Measurements from ENCODE around the gene FBLN1.
"Not testable (repeated sequence)": the region's sequence is repeated elsewhere in the genome, so short reads cannot be mapped to it uniquely, and the experiment has no call there.

FBLN1 gene

DNA sequence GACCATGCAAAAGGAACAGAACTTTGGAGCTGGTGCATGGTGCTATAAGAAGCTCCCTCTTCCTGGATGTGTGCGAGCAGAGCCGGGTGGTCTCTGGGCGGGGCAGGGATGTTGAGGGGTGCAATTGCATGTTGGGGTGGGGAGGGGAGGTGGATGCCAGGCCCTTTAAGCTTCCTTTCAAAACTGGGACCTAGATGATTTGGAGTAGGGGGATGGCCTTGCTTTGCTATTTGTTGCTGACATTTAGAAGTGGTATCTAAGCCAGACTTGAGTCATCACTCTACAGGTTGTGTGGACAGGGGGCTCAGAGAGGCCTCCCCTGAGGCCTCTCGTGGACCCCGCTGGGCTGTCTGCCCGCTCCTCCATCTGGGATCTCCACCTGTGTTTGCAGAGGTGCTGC lies 24.8 kb downstream of the FBLN1 start:
- DNase-seq (ENCODE audit: low read depth in 2 of 2) = no peak

DNA sequence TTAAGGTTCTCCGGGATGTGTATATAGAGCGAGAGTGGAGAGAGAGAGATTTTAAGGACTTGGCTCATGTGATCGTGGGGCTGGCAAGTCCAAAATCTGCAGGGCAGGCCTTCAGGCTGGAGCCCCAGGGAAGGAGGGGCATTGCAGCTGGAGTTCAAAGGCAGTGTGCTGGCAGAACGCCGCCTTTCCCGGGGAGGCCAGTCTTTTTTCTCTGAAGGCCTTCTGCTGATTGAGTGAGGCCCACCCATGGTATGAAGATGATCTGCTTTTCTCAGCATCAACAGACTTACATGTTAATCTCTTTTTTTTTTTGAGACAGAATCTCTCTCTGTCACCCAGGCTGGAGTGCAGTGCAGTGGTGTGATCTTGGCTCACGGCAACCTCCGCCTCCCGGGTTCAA lies 25.4 kb downstream of the FBLN1 start:
- no peak for DNase-seq (ENCODE audit: low read depth in 2 of 2)

DNA sequence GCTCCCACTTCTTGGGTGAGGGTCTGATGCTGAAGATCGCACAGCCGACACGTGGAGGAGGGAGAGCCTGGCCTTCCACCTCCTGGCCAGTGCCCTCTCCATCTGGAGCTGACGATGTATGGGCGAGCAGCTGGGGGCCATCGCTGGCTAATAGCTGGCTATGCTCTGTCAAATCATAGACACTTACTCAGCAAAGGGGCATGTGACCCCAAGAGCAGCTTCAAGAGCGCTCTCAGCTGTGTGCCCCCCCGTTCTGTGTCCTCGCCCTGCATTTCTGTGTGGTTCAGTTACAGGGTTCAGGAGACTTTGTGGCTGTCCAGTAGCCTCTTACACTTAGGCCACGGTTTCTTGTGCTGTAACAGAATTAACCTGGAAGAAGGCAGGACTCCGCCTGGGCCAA lies 26.4 kb downstream of the FBLN1 start:
- DNase-seq (ENCODE audit: low read depth in 2 of 2) = no peak

- DNase-seq (ENCODE audit: low read depth in 2 of 2) = peak; percentile 71 to 72
Measured at GRCh38 chr22:45529971-45530575, 27.4 kb downstream of the FBLN1 start.

GRCh38 chr22:45531441-45532234 lies 29.0 kb downstream of the FBLN1 start:
- DNase-seq (ENCODE audit: low read depth in 2 of 2) = no peak

DNA sequence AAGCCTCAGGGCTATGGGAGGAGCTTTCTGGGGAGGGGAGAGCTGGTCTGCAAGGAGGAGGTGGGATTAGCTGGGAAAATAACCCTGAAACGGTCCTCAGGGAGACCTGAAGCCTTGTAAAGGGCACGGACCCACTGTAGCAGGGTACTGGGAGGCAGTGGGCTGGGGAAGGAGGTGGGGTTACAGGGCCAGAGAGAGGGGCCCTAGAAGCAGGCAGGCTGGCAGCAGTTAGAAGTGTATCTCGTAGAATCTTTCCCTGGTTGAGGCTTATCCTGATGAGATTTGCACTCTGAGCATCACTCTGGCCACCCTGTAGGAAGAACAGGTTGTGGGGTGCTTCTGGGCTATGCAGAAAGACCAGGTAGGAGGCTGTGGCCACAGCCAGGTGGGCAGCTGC lies 29.6 kb downstream of the FBLN1 start:
- DNase-seq (ENCODE audit: low read depth in 2 of 2) = no peak

DNA sequence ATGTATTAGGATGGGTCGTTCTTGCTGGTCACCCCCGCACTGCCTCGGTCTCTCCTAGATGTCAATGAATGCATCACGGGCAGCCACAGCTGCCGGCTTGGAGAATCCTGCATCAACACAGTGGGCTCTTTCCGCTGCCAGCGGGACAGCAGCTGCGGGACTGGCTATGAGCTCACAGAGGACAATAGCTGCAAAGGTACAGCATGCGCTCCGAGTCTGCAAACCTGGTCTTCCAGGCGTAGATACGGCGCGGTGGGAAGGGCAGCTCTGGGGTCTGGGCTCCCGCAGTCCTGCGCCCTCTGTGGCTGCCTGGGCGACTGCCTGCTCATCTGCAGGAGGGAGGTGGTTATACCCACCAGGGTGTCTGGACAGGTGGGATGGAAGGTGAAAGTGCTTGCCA lies 31.0 kb downstream of the FBLN1 start:
- DNase-seq (ENCODE audit: low read depth in 2 of 2) = no peak

DNA sequence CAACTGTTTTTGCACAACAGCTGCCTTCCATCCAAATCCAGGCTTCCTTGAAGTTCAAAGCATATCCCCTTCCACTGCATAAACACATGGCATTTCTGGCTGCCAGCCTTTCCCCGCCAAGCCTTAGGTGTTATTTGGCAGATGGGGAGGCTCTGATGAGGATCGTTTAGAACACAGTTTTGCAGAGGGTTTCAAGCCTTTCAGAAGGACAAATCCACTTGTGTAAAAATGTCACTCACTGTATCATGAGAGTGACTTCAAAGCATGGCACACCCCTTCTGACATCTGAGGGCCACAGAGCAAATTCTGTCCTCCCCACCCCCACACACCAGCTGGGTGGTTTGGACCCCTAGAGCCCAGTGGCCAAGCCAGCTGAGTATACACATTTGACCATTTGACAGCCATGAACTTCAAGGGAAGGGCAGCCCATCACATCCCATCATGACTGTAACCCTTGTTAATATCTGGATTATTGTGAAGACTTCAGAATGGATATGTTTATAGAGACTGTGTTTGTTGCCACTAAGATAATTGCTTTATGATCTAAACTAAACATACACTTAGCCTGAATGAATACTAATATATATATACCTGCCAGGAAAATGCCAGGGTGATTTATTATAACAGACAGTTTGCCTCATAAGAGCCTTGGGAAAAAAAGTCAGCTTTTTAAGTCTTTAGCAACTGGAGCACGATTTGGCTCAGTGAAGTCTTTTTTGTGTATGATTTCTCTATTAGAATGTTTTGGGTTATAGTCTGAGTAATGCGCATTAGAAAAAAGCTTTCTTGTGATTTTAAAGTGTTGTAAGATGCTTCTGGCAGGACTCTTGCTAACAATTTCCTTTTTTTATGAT lies 31.9 kb downstream of the FBLN1 start:
- no peak for DNase-seq (ENCODE audit: low read depth in 2 of 2)

GRCh38 chr22:45535290-45535689 lies 32.6 kb downstream of the FBLN1 start:
- DNase-seq (ENCODE audit: low read depth in 2 of 2) = no peak

DNA sequence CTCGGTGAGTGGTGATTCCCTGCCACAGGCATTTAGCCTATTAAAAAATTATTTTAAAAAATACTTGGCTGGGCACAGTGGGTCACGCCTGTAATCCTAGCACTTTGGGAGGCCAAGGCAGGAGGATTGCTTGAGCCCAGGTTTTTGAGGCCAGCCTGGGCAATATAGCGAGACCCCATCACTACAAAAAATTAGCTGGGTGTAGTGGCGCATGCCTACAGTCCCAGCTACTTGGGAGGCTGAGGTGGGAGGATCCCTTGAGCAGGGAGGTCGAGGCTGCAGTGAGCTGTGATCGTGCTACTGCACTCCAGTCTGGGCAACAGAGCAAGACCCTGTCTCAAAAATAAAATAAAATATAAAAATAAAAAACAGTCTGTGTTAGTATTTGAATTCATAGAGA lies 33.2 kb downstream of the FBLN1 start:
- not testable (repeated sequence) for DNase-seq (ENCODE audit: low read depth in 2 of 2)

DNA sequence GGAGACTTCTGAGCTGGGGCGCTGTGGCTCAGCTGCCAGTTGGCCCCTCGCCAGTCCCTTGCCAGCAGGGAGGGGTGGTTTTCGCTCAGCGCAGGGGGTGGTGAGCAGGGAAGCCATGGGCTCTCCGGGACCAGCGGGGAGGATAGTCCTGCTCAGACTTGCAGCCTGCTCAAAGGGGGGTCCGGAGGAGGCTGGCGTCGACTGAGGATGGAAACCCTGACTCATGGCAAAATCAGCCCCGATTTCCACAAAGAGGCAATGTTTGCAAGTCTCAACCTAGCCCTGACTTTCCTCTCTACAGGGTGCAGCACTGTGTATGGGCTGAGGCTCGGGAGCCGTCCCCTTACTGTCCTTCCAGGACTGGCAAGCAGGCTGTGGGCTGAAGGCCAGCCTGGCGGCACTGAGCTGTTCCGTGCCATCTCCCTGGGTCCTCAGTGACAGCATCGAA lies 35.1 kb downstream of the FBLN1 start:
- peak; percentile 76 to 77 for DNase-seq (ENCODE audit: low read depth in 2 of 2)

DNA sequence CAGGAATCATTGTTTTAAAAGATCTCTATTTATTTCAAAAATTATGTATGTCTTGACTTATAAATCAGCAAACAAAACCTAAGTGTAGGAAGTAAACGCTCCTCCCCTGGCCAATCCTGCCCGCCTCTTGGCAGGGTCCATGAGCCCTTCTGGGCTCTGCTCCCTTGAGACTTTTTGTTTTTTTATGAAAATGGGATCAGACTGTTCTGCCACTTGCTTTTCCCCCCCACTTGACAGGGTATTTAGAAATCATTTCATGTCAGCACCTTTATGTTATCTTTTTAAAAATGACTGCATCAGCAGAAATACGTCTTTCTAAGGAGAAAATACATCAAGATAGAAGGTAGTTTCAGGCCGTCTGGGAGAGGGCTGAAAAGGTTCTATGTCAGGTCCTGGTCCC lies 35.6 kb downstream of the FBLN1 start:
- no peak for DNase-seq (ENCODE audit: low read depth in 2 of 2)

- DNase-seq (ENCODE audit: low read depth in 2 of 2) = no peak
Measured at GRCh38 chr22:45540122-45540521, 37.4 kb downstream of the FBLN1 start.

GRCh38 chr22:45541382-45541979 lies 38.8 kb downstream of the FBLN1 start:
- DNase-seq (ENCODE audit: low read depth in 2 of 2) = no peak

GRCh38 chr22:45542001-45542520 lies 39.4 kb downstream of the FBLN1 start:
- no peak for DNase-seq (ENCODE audit: low read depth in 2 of 2)

- DNase-seq (ENCODE audit: low read depth in 2 of 2) = not testable (repeated sequence)
Measured at GRCh38 chr22:45542736-45543135, 40.1 kb downstream of the FBLN1 start.

- DNase-seq (ENCODE audit: low read depth in 2 of 2) = no peak
Measured at GRCh38 chr22:45543243-45543642, 40.6 kb downstream of the FBLN1 start.

DNA sequence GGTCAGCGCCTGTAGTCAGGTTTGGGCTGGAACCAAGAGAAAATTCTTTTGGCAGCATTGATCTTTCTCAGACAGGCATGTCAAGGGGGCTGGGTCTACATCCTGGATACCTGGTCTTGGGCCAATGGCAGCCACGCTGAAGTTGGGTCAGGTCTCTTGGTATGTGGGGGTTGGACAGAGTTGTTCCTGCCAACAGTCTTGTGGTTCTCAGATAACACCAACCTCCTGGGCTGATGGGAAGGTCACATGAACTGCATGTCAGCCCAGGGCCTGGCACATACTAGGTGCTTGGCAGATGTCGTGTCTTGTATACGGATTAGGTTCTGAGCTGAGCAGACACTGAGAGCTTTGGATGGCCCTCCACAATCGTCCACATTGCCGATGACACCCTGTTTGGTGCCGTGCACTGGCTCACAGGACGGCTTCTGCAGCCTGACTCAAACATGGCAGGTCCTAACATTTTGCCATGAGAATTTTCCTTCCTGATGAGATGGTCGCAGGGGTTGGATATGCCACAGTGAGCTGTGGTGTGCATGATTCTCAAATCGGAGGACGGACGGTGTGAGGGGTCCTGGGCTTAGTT lies 42.0 kb downstream of the FBLN1 start:
- DNase-seq (ENCODE audit: low read depth in 2 of 2) = no peak

GRCh38 chr22:45546333-45547015 lies 43.8 kb downstream of the FBLN1 start:
- no peak for DNase-seq (ENCODE audit: low read depth in 2 of 2)

- no peak for DNase-seq (ENCODE audit: low read depth in 2 of 2)
Measured at GRCh38 chr22:45547016-45547345, 44.3 kb downstream of the FBLN1 start.

DNA sequence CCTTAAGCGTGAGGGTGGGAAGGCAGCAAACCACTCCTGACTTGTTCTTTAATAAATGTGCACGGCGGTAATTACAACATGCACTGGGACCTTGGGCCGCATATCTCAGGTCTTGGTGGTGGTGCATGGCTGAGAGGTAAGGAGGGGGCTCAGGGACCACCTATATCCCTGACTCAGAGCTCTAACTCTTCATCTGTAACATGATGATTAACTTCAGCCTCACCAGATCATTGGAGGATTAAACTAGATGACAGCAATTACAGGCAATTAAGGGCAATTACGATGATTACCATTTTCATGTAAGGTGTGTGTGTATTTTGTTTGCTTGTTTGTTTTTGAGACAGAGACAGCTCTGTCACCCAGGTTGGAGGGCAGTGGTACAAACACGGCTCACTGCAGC lies 45.0 kb downstream of the FBLN1 start:
- DNase-seq (ENCODE audit: low read depth in 2 of 2) = no peak
